MM.1S (cell line): ENCODE results near the gene CERS6.

ENCODE experiments used
- CTCF ChIP-seq: fragments of 300-600 bp; sonication (generic); IDR thresholded peaks from 2 replicates; pipeline ENCODE4 v1.5.1; 2016; ENCODE audit warnings: antibody characterized with exemption, low read length, mixed read lengths
- EZH2 ChIP-seq: fragments of 300-600 bp; sonication (generic); optimal IDR thresholded peaks from 2 replicates; pipeline ENCODE3; 2017; ENCODE audit warnings: low read depth, mild to moderate bottlenecking, antibody characterized with exemption, low read length, mixed read lengths
- EZH2phosphoT487 ChIP-seq: fragments of 300-600 bp; sonication (generic); IDR thresholded peaks from 2 replicates; pipeline ENCODE4 v1.6.1; 2018; ENCODE audit warnings: antibody characterized with exemption, low read length

- TF ChIP-seq CTCF (no peak), EZH2 (no peak), EZH2phosphoT487 (no peak)
These were observed 45.5 kb downstream of the CERS6 start for GRCh38 chr2:168501466-168502065.
